Medulla oblongata (tissue), 1 donor: ENCODE results near the gene MYL10.
A peak's percentile ranks its signal among the peaks of the same experiment; 100 is the strongest.
"Not testable (repeated sequence)": the region's sequence is repeated elsewhere in the genome, so short reads cannot be mapped to it uniquely, and the experiment has no call there.

Experiments
- DNase-seq: peaks from one replicate; pipeline ENCODE4 v3.0.0-alpha.2; 2015; ENCODE audit errors: extremely low spot score

MYL10 gene

GRCh38 chr7:101618916-101619315, 10.2 kb downstream of the MYL10 start:
- no peak for DNase-seq

DNA sequence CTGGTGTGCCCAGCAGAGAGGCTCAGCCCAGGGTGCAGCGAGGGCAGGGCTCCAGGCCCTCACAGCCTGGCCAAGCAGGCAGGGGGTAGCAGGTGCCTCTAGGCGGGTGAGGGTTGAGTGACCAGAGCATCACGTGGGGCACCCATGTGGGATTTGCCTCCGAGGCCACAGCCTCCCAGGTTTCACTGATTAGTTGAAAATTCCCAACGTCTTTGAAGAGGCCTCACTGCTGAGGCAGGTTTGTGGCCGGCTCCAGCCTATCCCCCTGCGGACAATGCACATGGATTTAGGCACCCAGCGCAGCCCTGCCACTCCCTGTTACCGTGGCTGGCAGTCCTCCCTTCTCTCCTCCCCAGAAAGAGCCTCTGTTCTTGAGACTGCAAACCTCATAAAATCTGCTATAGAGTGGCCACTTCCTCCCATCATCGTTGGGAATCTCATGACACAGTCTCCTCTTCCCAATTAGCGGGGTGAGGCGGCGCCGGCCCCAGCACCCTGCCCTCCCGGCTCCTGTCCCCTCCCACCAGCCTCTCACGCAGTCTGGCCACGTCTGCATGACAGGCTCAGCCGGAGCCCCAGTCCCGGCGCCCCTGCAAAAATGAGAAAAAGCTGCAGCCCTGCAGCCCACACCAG, 10.8 kb downstream of the MYL10 start:
- no peak for DNase-seq

- DNase-seq: no peak
Observed at GRCh38 chr7:101617451-101618206, 11.5 kb downstream of the MYL10 start.

DNA sequence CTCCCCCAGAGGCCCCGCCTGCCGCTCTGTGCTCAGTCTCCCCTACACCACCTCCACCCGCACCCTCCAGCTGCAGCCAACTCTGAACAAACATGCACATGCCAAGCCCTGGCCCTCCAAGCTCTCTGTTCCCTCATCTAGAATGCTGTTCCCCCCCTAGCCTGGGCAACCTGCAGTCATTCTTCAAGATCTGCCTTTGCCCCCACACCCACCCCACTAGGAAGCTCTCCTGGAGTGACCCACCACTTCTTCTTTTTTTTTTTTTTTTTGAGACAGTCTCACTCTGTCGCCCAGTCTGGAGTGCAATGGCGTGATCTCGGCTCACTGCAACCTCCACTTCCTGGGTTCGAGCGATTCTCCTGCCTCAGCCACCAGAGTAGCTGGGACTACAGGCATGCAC, 13.7 kb downstream of the MYL10 start:
- DNase-seq: no peak

GRCh38 chr7:101614939-101615302, 14.2 kb downstream of the MYL10 start:
- DNase-seq: no peak

GRCh38 chr7:101614098-101614938, 14.8 kb downstream of the MYL10 start:
- DNase-seq: no peak

DNA sequence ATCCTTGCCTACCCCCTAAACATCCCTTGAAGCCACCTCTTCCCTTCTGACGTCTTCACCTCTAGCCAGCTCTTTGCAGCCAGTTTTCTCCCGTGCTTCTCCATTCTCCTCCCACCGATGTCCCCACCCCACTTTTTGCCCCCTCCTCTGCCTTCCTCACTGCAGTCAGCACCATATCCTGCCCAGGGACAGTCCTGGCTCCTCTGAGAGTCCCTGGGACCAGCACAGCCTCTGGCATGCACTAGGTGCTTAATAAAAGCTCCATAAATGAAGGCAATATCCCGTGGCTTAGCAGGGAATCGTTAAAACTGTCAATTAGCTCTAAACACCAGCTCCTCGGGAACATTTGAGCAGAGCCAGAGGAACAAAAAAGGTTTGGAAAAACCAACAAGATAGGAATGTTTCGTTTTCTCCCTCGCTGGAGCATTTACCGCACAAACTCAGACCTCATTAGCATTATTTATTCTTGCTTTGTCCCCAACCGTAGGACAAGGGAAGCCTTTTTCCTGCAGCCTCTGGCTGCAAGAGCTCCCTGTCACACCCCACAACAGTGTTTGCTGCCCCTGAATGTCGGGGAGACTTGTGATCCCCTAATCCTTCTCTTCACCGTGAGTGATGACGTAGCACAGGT, 16.1 kb downstream of the MYL10 start:
- DNase-seq: no peak

- DNase-seq: no peak
Observed at GRCh38 chr7:101608772-101609713, 20.1 kb downstream of the MYL10 start.

GRCh38 chr7:101606498-101606923, 22.6 kb downstream of the MYL10 start:
- no peak for DNase-seq

GRCh38 chr7:101605611-101606497, 23.2 kb downstream of the MYL10 start:
- no peak for DNase-seq

DNA sequence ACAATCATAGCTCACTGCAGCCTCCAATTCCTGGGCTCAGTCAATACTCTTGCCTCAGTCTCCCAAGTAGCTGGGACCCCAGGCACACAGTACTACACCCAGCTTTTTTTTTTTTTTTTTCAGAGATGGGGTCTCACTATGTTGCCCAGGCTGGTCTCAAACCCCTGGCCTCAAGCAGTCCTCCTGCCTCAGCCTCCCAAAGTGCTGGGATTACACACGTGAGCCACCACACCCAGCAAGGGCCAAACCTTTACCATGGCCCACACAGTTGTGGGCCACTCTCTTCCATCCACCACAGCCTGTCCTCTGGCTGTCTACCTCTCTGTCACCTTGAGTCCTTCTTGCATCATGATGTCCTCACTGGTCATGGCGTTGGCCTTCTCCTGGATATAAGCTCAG, 24.2 kb downstream of the MYL10 start:
- DNase-seq: not testable (repeated sequence)

GRCh38 chr7:101604331-101604933, 24.7 kb downstream of the MYL10 start:
- DNase-seq: no peak

GRCh38 chr7:101602484-101603241, 26.4 kb downstream of the MYL10 start:
- peak; percentile 71 for DNase-seq

- DNase-seq: no peak
Observed at GRCh38 chr7:101602082-101602481, 27.0 kb downstream of the MYL10 start.

- no peak for DNase-seq
Observed at GRCh38 chr7:101599787-101600186, 29.3 kb downstream of the MYL10 start.

DNA sequence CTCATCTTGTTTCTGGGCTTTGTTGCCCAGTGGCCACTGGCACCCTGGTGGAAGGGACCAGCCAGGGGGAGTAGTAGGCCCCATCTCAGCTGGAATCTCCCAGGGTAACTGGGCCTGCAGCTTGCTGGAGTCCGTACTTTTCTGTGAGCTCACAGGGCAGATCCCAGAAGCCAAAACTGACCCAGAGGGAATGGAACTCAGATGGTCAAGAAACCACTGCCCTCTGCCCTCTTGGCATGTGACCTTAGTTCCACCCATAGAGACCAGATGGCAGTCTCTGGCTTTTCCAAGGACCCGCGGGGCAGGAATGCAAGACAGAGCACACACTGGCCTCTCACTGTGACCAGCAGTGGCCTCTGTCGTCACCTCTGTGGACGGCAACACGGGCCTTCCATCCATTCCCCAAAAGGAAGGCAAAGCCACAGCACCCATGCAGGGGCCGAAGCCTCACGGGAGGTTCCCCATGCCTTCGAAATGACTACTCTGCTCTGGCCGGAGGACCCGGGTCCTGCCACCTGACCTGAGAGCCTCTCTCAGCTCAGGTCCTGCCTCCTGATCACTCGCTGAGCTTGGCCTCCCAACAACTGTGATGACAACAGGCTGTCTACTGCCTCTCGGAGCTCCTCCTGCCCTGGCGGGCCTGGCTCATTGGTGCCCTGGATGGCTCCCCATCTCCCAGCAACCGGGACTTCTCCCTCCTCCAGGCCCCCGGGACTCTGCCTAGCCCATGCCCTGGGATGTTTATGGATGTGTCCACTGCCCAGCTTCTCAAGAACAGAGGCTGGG, 29.9 kb downstream of the MYL10 start:
- no peak for DNase-seq

GRCh38 chr7:101598422-101598985, 30.6 kb downstream of the MYL10 start:
- DNase-seq: no peak

GRCh38 chr7:101597941-101598340, 31.2 kb downstream of the MYL10 start:
- no peak for DNase-seq
